OCI-LY7 (cell line): ENCODE results near the gene KCNJ16.

Experiments used
- CTCF ChIP-seq: fragments of 200-600 bp; sonication (generic); conservative IDR thresholded peaks from 2 replicates; pipeline ENCODE4 v1.5.1; 2014; ENCODE audit warnings: mild to moderate bottlenecking, antibody characterized with exemption, low read length, moderate library complexity, mixed read lengths
- EZH2phosphoT487 ChIP-seq: fragments of 200-600 bp; sonication (generic); IDR thresholded peaks from 2 replicates; pipeline ENCODE4 v1.6.1; 2018; ENCODE audit warnings: low read depth, borderline replicate concordance, mild to moderate bottlenecking, mixed run types, antibody characterized with exemption, low read length, moderate library complexity, mixed read lengths

- TF ChIP-seq CTCF, result no peak
- TF ChIP-seq EZH2phosphoT487, result no peak
These were observed 109.2 kb downstream of the KCNJ16 start for GRCh38 chr17:70184207-70184606.
